Dermis microvascular lymphatic vessel endothelial cell (primary cell): ENCODE data around the gene MTFR1L. TPM values are rescaled to one million over a fixed set of nuclear protein-coding genes. Genes with fewer than 3 reads are reported as not detected.

Source experiments
- DNase-seq, 2 donors: peaks; one replicate each; pipeline versions ENCODE4 v3.0.0 to v3.0.0-alpha.2; 2010; ENCODE audit warnings: low read depth in 2 of 2
- total RNA-seq: library from RNA; depleted of rRNA; stranded (reverse); fragments of >200 nt; gene quantifications from 2 replicates; pipeline ENCODE4 v1.2.1, GENCODE V29; 2014

The MTFR1L gene
- 24.0 and 34.9 TPM in 2 replicates for total RNA-seq

DNA sequence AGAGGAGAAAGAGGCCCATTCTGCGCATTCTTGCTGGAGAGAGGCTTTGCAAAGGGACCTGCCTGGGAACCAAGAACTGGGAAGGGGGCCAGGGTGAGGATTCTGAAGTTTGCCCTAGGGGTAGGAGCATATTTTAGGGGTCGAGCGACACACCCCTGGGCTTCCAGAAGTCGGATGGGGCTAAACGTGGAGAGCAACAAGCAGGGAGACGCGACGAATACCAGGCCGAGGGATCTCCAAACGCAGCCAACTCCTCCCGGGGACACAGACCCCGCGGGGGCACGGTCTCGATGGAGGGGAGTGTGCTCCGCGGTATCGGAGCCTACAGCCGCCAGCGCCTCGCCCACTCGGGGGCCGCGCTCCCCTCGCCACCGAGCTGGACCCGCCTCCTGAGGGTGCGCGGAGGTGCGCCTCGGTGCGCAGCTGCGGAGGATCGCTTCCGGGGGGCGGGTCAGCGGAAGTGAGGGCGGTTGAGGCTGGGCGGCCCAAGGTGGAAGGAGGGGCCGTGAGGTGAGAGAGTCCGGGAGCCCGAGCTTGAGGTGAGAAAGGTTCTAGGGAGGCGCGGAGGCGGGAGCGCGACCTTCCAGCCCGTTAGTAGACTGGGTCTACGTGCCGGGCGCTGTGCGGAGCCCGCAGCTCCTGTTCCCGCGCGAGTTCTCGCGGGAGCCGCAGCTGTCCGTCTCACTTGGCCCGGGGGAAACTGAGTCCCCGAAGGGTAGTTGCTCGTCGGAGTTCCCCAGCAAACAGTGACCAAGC, at the start of gene MTFR1L:
TSS of gene MTFR1L (plus strand) at position 464 of the 756 bp plus-strand sequence. CDS start 3,151 bp downstream, outside the sequence.
- DNase-seq, result peak in 1 of 2 donors; percentile 72

DNA sequence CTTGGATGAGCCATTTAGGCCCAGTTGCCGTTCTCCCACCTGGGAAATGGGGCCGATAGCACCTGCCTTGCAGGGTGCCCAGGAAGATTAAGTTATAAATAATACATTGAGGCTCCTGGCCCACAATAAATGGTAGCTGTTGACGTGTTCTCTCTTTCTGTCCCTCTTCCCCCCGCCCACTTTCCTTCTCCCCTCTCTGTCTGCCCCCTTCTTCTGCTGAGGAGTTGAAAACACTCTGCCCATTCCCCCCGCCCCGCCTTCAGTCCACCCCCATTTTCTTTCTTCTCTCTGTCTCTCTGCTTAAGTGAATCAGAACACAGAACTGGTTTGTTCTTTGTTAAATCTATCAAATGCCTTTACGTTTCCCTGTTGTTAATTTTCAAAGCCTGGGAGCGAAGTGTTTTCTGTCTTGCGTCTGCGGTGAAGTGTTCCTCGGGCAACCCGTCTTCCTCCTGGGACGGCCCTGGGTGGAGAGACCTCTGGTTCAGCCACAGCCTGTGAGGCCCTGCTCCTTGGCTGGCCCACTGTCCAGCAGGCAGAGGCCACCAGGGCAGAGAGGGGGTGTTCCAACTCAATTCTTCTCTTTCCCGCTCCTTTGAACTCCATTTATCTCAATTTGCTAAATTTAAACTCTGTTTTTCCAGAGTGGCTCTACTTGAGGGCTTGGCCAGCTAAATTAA, 49.1 kb upstream of the MTFR1L start:
- DNase-seq, result no peak

DNA sequence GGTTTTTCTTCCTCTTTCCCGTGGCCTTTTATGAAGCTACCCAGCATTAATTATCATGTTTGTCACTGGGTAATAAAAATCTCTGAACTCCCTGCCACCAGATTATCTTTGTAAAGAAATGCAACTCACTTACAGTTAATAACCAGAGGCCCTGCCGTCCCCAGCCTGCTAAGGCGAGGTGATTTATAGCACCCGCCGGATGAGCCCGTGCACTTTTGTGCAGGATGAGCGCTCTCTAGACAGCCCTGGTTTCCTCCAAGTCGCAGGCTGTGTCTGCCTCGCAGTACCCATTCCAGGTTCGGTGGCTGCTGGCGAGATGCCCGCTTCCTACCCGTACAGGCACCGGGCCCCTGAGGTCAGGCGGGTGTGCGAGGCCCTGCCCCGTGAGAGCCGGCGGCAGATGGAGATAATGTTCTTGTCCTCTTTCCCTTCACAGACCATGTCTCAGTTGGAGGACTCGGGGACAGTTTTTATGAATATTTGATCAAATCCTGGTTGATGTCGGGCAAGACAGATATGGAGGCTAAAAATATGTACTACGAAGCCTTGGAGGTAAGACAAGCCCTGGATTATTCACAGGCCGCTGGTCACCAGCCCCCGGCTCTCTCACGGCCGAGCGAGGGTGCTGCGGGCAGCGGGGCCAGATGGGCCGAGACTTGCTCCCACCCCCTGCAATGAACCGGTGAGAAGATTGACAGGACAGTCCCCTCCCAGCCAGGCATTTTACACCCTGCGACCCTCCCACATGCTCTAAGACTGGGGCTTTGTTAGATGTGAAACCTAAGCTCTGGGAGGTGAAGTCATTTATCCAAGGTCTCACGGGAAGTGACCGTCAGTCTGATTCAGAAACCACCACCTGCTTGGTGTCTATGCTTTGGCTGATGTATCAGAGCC, 48.3 kb upstream of the MTFR1L start:
- DNase-seq, result no peak

DNA sequence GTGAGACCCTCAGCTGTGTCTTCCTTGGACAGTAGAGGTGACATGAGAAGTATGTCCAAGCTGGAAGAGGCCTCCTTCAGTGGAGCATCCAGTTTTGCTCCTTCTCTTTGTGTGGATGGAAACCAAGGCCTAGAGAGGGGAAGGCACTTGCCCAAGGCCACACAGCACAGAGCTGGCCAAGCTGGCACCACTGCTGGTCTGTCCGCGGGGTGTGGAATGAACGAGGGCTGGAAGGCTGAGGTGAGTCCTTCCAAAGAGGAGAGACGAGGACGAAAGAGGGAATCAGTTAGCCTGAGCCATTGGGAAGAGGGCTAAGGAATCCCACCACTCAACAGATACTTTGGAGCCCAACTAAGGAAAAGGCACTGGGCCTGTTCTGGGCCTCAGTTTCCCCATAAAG, 47.6 kb upstream of the MTFR1L start:
- no peak for DNase-seq

DNA sequence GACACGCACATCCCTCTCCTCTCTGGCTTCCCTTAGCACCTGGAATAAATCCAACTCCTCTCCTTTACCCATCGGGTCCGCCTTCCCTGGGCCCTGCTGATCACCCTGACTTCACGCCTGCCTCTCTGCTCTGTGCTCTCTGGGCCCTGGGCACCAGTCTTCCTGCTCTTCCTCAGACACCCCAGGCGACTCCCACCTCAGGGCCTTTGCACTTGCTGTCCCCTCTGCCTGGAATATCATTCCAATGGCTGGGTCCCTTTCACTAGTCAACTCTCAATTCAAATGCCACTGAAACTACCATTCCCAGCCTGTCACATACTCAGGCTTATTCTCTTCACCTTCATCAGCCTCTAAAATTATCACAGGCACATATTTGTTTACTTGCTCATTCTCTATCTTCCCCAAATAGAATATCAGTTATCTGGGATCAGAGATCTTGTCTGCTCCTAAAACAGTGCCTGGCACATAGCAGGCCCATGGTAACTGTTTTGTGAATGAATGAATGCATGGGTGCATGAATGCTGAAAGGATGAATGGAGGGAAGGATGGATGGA, 47.0 kb upstream of the MTFR1L start:
- DNase-seq, result no peak

DNA sequence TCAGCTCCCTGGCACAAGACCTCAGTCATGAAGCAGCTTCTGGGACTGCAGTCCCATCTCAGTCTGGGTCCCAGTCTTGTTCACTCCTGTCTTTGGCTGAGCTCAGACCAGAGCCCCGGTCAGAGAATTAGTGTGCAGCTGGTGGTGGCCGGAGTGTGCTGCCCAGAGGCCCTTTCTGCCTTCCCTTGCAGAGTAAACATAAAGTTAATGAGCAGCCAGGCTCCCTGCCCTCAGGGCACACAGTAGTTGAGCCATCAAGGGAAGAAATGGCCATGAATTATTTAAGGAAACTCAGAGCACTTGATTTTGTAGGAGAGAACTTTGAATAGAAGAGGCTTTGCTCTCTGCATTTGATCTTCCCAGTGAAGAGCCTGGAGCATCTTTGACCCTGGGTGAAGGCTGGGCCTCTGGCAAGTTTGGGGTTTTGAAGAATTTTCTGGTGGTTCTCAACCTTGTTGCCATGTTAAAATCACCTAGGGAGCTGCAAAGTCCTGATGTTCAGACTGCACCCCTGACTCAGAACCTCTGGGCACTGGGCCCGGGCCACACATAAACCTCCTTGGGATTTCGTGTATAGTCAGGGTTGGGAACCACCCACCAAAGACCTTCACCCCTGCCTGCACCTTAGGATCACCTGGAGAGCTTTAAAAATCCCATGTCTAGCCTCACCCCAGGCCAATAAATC, 46.2 kb upstream of the MTFR1L start:
- no peak for DNase-seq

DNA sequence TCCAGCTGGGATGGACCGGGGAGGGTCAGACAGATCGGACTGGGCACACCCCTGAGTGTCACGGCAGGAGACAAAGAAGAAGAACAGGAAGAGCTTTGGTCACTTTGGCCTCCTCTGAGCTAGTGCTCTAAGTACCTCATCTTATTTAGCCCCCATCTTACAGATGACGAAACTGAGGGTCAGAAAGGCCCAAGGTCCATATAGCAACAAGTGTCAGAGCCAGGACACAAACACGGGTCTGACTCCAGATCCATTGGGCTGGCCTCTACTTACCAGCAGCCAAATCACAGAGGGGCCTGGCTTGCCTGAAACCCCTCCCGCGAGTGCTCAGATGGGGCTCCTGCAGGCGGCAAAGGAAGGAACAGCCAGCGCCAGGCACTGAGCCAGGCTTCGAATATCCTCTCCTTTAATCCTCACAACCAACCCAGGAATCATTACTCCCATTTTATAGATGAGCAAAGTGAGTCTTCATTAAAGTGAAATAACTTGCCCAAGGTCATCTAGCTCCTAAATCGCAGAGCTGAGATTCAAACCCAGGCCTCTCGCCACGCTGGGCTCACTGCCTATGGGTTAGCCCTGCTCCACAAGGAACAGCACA, 45.4 kb upstream of the MTFR1L start:
- no peak for DNase-seq

DNA sequence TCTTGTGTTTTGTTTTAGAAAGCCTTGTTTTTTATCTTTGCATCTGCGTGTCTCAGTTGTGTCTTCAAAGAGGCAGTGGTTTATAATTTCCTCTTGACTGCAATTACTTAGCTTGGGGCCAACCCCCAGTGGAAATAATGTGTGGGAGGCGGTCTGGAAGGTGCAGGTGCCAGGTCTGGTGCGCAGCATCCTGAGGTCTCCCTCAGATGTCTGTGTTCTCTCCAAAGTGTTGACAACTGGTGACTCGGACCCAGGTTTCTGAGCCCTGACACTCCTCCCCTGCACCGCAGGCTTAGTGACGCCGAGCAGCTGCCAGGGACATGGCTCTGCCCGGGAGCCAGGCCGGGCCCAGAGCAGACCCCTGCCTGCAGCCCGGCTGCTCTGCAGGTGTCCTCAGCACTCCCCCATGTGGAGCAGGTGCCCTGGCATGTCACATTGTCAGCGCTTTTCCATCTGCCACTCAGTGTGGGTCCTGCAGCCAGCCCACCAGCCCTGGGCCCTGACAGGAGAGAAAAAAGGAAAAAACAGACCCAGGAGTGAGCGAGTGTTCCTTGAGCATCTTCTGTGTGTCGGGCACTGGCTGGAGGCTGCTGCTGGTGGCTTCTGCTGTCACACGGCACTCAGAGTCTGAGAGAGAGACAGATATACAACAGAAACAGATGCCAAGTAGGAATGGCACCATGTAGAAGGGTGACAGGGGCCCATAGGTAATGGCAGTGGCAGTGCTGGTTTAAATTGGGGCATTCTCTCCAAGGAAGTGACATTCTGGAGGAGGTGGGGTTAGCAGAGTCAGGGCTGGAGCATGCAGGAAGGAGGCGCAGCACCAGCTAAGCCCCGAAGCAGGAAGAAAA, 44.6 kb upstream of the MTFR1L start:
- no peak for DNase-seq

DNA sequence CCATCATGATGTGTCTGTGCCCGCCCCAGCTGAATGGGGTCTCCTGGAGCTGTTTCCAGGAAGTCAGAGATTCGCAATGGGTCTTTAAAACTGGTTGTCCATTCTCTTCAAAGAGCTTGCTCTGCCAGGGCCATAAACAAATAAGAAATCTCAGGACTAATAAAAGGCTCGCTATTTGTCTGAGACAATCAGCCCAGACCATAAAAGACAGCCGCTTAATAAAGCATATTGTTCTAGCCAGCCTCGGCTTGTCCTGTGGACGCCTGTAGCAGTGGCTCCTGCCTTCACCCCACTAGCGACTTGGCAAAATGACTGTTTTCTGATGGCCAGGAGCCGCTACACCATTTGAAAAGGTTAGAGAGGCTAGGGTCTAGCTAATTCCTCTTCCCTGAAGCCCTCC, 40.4 kb upstream of the MTFR1L start:
- no peak for DNase-seq

DNA sequence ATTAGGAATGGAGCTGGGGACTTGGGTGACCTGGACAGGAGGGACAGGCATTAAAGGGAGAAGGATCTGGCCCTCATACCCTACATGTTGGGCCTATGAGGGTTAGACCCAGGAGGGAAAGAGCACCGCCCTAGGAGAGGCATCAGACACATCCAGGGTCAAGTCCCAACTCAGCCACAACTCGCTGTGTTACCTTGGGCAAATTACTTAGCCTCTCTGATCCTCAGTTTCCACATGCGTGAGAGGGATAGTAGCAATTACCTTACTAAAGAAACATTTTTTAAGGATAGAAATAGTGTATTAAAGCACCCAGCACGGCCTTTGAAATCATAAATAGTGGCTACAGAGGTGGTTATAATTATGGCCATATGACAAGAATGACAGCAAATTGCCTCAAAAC, 39.9 kb upstream of the MTFR1L start:
- no peak for DNase-seq

DNA sequence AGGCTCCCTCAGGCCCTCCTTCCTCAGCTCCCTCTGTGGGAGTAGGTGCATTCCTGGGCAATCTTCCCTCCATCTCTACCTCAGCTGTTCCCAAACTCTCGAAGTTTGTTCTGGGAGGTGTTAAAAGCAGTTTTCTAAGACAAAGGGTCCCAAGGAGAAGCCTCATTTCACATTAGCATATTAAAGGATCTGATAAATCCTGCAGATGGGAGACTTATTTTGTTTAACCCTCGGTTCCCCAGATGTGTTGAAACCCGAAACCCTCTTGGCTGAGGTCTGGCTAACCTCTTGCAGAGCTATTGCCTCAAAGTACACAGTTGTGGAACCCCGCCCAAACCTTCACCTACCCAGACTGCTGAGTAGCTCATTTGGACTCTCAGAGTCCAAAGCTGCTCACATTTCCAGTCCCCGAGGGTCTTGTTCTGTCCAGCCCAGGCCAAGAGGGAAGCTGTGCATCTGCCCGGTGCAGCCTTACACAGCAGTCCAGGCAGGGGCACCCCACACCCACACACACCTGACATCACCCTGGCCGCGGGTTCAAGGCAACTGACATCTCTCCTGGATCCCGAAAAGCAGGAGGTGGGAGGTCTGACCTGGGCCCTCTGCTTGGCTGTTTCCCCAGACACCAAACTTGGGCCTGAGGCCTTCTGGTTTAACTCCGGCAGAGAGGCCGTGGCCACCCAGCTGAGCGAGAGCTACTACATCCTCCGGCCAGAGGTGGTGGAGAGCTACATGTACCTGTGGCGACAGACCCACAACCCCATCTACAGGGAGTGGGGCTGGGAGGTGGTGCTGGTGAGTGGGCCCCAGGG, 39.2 kb upstream of the MTFR1L start:
- no peak for DNase-seq

DNA sequence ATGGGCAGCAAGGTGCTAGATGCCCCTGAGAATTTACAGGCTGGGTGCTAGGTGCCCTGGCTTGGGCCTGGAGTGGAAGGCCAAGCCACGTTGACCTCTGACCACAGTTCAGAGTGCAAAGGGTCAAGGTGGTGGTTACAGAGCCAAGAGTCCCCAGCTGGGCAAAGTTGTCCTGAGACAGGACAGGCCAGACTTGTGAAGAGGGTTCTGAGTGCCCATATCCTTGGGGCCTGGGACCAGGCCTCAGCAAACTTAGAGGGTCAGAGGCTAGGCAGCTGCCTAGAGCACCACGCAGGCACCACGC, 38.7 kb upstream of the MTFR1L start:
- DNase-seq, result no peak

DNA sequence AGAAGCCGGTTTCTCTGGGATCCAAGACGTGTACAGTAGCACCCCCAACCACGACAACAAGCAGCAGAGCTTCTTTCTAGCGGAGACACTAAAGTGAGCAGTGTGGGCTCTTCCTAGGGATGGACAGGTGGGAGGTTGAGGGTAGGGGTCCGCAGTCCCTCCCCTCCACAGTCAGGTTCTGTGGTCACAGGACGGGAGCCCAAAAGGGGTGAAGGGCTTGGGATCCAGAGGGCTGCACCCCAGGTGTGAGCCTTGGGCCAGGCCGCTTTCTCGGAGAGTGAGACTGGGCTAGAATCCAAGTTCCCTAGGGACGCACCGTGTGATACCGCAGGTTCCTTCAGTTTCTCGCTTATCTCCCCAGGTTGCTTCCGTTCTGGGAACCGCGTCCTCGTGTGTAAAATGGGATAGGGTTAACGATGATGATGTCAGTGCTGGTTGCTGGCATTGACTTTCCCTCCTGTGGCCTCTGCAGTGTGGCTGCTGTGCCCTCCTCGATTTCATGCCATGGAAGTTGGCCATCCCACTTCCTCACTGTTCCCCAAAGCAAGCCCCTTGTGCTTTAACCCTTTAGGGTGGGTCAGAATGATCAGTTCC, 37.0 kb upstream of the MTFR1L start:
- no peak for DNase-seq

DNA sequence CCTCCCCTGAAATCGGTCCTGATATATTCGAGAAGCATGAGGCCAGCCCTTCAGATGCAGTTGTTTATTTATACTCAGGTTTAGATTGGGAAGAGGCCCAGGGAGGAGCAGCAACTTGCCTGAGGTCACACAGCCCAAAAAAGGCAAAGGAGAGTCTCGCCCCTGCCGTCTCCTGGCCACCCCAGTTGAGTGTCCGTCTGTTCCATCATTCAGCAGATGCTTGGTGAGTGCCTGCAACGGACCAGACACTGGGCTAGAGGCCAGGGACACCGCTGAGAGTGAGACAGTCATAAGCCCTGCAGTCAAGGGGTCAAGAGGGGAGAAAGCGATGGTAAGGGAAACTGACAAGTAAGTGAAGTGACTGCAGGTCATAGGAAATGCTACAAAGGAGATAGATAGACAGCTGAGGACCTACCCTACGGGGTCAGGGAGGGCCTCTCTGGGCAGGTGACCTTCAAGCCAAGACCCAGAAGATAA, 35.1 kb upstream of the MTFR1L start:
- DNase-seq, result no peak

DNA sequence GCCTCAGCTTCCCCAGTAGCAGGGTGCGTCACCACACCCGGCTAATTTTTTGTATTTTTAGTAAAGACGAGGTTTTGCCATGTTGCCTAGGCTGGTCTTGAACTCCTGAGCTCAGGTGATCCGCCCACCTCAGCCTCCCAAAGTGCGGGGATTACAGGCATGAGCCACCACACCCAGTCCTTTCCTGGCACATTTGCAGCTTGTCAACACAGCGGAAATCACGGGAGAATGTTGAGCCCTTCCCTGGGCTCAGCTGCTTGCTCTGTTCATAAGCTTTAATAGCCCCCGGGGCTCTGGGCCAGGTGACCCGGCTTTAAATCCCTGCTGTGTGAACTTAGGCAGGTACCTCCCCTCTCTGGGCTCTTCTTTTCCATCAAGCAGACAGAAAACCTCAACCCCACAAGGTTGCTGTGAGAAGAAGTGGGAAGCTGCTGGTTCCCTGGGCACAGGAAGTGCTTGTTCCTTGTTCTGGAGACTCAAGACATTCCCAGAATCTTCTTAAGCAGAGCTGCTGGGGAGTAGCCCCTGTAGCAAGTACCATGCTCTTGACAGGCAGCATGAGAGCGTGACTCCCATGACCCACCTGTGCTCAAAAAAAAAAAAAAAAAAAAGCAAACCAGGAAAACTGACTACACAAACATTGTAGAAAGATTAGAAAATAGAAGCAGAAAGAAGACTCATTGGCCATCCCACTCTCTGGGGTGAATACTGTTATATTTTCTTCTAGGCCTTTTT, 34.3 kb upstream of the MTFR1L start:
- DNase-seq, result no peak

DNA sequence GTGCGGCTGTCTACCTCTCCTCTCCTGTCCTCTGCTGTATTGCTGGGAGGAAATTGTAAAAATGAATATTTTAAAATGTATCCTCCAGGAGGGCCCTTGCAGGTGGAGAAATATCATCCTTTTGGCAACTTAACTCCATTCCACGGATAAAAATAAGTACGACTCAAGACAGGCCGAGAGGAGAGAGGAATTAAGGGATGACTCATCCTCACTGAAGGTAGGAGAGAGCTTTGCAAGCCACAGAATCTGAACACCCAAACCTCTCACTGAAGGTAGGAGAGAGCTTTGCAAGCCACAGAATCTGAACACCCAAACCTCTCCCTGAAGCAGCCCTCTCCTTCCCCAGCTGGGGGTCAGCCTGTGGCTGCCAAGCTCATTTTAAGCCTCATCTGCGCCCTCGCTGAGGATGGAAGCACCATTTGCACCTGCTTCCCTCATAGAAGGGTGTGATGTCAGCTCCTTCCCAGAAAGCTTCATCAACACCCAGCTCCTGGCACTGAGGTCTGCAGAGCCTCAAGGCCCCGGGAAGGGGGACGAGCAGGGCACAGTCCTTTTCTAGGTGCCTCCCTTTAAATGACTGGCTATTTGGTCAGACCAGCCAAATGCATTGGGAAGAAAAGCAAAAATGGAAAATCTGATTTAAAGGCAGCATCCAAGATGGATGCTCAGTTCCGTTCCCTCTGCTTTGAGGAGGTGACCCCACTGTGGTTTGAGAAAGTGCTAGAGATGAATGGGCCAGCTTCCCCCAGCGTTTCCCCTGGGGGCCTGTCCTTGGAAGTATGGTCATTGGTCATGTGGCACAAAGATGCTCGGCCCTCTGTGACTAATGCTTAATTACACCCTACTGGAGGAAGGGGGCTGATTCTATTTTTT, 32.6 kb upstream of the MTFR1L start:
- DNase-seq, result no peak

DNA sequence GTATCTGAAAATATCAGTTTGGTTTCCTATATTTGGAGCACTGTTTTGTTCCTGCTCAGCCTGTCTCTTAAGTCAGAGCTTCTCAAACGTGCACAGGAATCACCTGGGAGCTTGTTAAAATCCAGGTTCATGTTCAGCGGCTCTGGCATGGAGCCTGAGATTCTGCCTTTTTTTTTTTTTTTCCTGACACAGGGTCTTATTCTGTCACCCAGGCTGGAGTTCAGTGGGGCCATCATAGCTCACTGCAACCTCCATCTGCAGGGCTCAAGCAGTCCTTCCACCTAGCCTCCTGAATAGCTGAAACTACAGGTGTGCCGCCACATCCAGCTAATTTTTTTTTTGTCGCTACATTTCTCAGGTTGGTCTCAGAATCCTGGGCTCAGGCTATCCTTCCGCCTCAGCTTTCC, 32.0 kb upstream of the MTFR1L start:
- no peak for DNase-seq
